ENCODE measurements around the gene DOK3. TPM values are rescaled to one million over a fixed set of nuclear protein-coding genes. Genes with fewer than 3 reads are reported as not detected.

The DOK3 gene
- total RNA-seq, 1 experiment from 2014 or later = 8.0 TPM

GRCh38 chr5:177473443-177474001, 36.1 kb downstream of the DOK3 start, which contains the start of gene DBN1:
DBN1 (minus strand) TSS chr5:177473634; CDS start chr5:177473521, 113 bp downstream.
- Histone ChIP-seq H3K4me1 (ENCODE audit: control insufficient read depth in 1 of 2, insufficient read depth in 2 of 2, low read length in 2 of 2) (peaks cover 8 to 55% of the 10 kb centered on the region in 2 experiments; a peak in 3 of 4 replicates), H3K27ac (ENCODE audit: low read depth, low read length) (peak within 1 kb of the TSS; percentile 84), H3K9ac (ENCODE audit: low read length) (peak within 1 kb of the TSS; percentile 89), H3K36me3 (ENCODE audit: control insufficient read depth in 1 of 2, insufficient read depth in 2 of 2, low read length in 2 of 2) (peaks cover 2 to 6% of the 10 kb centered on the region in 2 experiments; a peak in 2 of 4 replicates), H3K4me2 (ENCODE audit: low read length) (peak within 1 kb of the TSS; percentile 97), H2AFZ (ENCODE audit: low read depth, low read length, poor library complexity, severe bottlenecking) (no peak within 1 kb of the TSS), H4K20me1 (ENCODE audit: insufficient read depth) (no peaks in the 10 kb centered on the region), H3K4me3 (replicated peaks in 1 of 2; ENCODE audit: low read depth in 1 of 2, low read length in 2 of 2) (peak within 1 kb of the TSS; percentile 85 to 92), H3K9me2 (ENCODE audit: insufficient read depth) (no peaks in the 10 kb centered on the region), H3K9me3 (ENCODE audit: control insufficient read depth in 1 of 2, insufficient read depth in 1 of 2, low read depth in 1 of 2, low read length in 2 of 2) (no peaks in the 10 kb centered on the region), H3K79me2 (ENCODE audit: insufficient read depth, low read length) (peaks cover 39% of the 10 kb centered on the region), H3K27me3 (ENCODE audit: insufficient read depth, low read length) (no peaks in the 10 kb centered on the region)
- TF ChIP-seq POLR2AphosphoS5 (IDR thresholded peaks at IDR 0.05; ENCODE audit: low read depth, low read length) (peak; percentile 70), CTCF (IDR thresholded peaks at IDR 0.05 in 2 of 3, conservative IDR thresholded peaks at IDR 0.05 in 1 of 3; ENCODE audit: borderline replicate concordance in 1 of 3, insufficient read depth in 1 of 3, low read depth in 2 of 3, low read length in 2 of 3) (no peak), ZFX (IDR thresholded peaks at IDR 0.05) (0 out of 2 replicates have a peak, but pooled peaks have one; percentile 49)
- BruUV-seq (replicated peaks) = no TSS peak
- ChIA-PET CTCF (interaction anchor here (0.7 to 1.4 kb wide), 3 partner anchors 16 to 163 kb away, joined by 3 to 4 read pairs (median 3); no protein-coding TSS in a partner anchor), RAD21 (ENCODE audit: low non-redundant PET in 1 of 2, low total read pairs in 2 of 2, uncharacterized antibody in 2 of 2, unreplicated experiment in 2 of 2) (no interaction called here), POLR2A (interaction anchor here (0.6 to 2.6 kb wide), 4 partner anchors 15 to 70 kb away, joined by 3 to 8 read pairs (median 4); no protein-coding TSS in a partner anchor)
- ATAC-seq (peak; percentile 78), DNase-seq (ENCODE audit: low read depth, low spot score) (no peak)
- intact Hi-C loops (cut with micrococcal nuclease) = no loop called here
